Activated naive CD8-positive, alpha-beta T cell treated with anti-CD3 and anti-CD28 coated beads for 36 hours (primary cell): ENCODE results near the gene SVOP. TPM values are rescaled to one million over a fixed set of nuclear protein-coding genes. Genes with fewer than 3 reads are reported as not detected.

Source experiments
- total RNA-seq, 2 experiments: library from RNA; stranded (reverse); gene quantifications; one replicate each; pipeline ENCODE4 v1.2.3, GENCODE V29; 2021

SVOP gene
- total RNA-seq, 2 experiments from 2014 or later, result not detected

Other genes with a start within 250 kb of the SVOP start
- 10 to 100 TPM; 20.7 to 26.9 TPM for gene SSH1, start 163.5 kb downstream of the SVOP start, total RNA-seq
- not detected for gene DAO, start 141.0 kb downstream of the SVOP start, total RNA-seq
- gene USP30, start 31.5 kb upstream of the SVOP start, total RNA-seq, result 1 to 10 TPM; 5.5 to 9.3 TPM
- 10 to 100 TPM; 43.8 to 46.3 TPM for gene ALKBH2, start 72.4 kb upstream of the SVOP start, total RNA-seq
- gene UNG, start 76.5 kb upstream of the SVOP start, total RNA-seq, result 10 to 100 TPM; 90.2 to 99.1 TPM
- 1 to 10 TPM; 7.8 to 8.8 TPM for gene ACACB, start 95.5 kb upstream of the SVOP start, total RNA-seq